Glutamatergic neuron (in vitro differentiated cells): Measurements from ENCODE around the gene KPNA2. TPM values are rescaled to one million over a fixed set of nuclear protein-coding genes. Genes with fewer than 3 reads are reported as not detected.
"Not testable (repeated sequence)": the region's sequence is repeated elsewhere in the genome, so short reads cannot be mapped to it uniquely, and the experiment has no call there.

Experiments
- DNase-seq: peaks from one replicate; pipeline ENCODE4 v3.0.0; 2022
- H3K27ac Mint-ChIP-seq: one replicate; pipeline ENCODE4 v1.8.0; 2020; ENCODE audit warnings: mild to moderate bottlenecking, mixed read lengths, inconsistent platforms; ENCODE audit not compliant: unreplicated experiment
- H3K27me3 Mint-ChIP-seq: one replicate; pipeline ENCODE4 v1.8.0; 2020; ENCODE audit warnings: mild to moderate bottlenecking, moderate library complexity, mixed read lengths, inconsistent platforms; ENCODE audit not compliant: unreplicated experiment
- H3K36me3 Mint-ChIP-seq: one replicate; pipeline ENCODE4 v1.8.0; 2020; ENCODE audit warnings: mild to moderate bottlenecking, mixed read lengths, inconsistent platforms; ENCODE audit not compliant: unreplicated experiment
- H3K4me1 Mint-ChIP-seq: one replicate; pipeline ENCODE4 v1.8.0; 2020; ENCODE audit warnings: mild to moderate bottlenecking, low read depth, mixed read lengths, inconsistent platforms; ENCODE audit not compliant: unreplicated experiment
- H3K4me3 Mint-ChIP-seq: one replicate; pipeline ENCODE4 v1.8.0; 2020; ENCODE audit warnings: mild to moderate bottlenecking, mixed read lengths, inconsistent platforms; ENCODE audit not compliant: unreplicated experiment
- H3K9me3 Mint-ChIP-seq: one replicate; pipeline ENCODE4 v1.8.0; 2020; ENCODE audit warnings: mild to moderate bottlenecking, moderate library complexity, mixed read lengths, inconsistent platforms; ENCODE audit not compliant: unreplicated experiment
- CTCF ChIP-seq: fragments of 200-600 bp; sonication (generic); IDR thresholded peaks from one replicate; pipeline ENCODE4 v1.5.0; 2021; ENCODE audit not compliant: partially characterized antibody, unreplicated experiment
- total RNA-seq: library from RNA; stranded (reverse); fragmentation: NEBNext Ultra II Directional; extraction: Animal tissue kit (Norgen Biotek cat#: 25700); gene quantifications from one replicate; pipeline ENCODE4 v1.2.1, GENCODE V29; 2021; ENCODE audit not compliant: unreplicated experiment

KPNA2 gene
- total RNA-seq, 1 donor from 2014 or later = 223 TPM

GRCh38 chr17:67993998-67994361, 41.6 kb upstream of the KPNA2 start:
- peak overlapping the region; percentile 77 for H3K27ac Mint-ChIP-seq
- H3K4me3 Mint-ChIP-seq = peak overlapping the region; percentile 99
- no peak for DNase-seq

DNA sequence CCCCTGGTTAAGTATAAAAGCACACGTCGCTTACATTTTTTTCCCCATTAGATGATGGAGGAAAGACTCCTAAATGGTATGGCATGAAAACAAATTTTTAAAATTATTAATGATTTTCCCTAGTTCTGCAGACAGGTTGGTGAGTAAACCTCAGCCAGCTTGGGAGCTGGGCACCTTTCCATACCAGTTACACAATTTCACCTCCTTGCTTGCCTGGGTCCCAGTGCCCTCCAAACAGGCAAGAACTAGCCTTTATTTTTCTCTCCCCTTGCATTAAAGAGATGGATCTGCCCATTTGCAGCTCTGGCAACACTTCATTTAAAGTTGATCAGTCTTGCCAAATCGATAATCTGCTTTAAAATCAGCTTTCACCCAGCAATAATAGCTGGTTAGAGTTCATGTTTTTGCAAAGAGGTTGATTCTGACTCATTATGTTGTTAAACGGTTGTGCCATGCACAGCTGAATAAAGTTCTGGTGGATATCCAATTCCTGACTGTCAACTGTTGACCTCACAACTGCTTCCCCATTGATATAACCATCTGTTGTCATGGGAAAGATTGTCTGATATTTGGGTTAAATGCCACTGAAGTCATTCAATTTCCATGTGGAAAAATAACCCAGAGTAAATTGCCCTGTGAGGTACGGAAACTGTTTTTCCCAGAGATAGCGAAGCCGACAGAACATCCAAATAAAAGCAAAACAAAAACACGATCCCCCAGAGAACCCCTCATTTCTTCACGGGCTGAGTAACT, 40.5 kb upstream of the KPNA2 start:
- H3K4me1 Mint-ChIP-seq = peaks cover 16% of the 10 kb centered on the region
- H3K36me3 Mint-ChIP-seq = no peaks in the 10 kb centered on the region
- H3K27ac Mint-ChIP-seq = peak overlapping the region; percentile 77
- H3K27me3 Mint-ChIP-seq = peaks cover 15% of the 10 kb centered on the region
- H3K4me3 Mint-ChIP-seq = peak overlapping the region; percentile 99
- peaks cover 12% of the 10 kb centered on the region for H3K9me3 Mint-ChIP-seq
- DNase-seq = no peak
- TF ChIP-seq CTCF = no peak

More at GRCh38 chr17:67993998-67994361, 41.6 kb upstream of the KPNA2 start:
- peaks cover 12% of the 10 kb centered on the region for H3K9me3 Mint-ChIP-seq
- peaks cover 16% of the 10 kb centered on the region for H3K4me1 Mint-ChIP-seq
- H3K36me3 Mint-ChIP-seq = no peaks in the 10 kb centered on the region
- no peak for TF ChIP-seq CTCF
- H3K27me3 Mint-ChIP-seq = peaks cover 15% of the 10 kb centered on the region

- DNase-seq = peak; percentile 44
- H3K4me1 Mint-ChIP-seq = peaks cover 16% of the 10 kb centered on the region
- H3K27ac Mint-ChIP-seq = no peak overlapping the region
- no peaks in the 10 kb centered on the region for H3K36me3 Mint-ChIP-seq
- H3K27me3 Mint-ChIP-seq = peaks cover 15% of the 10 kb centered on the region
- peaks cover 12% of the 10 kb centered on the region for H3K9me3 Mint-ChIP-seq
- H3K4me3 Mint-ChIP-seq = peak overlapping the region; percentile 99
- no peak for TF ChIP-seq CTCF
Observed at GRCh38 chr17:67995570-67996263, 39.8 kb upstream of the KPNA2 start.

- DNase-seq, H3K36me3 Mint-ChIP-seq: not testable (repeated sequence)
- Mint-ChIP-seq H3K27ac (peak within 1 kb of the TSS; percentile 5), H3K9me3 (peaks cover 12% of the 10 kb centered on the region), H3K4me1 (peaks cover 16% of the 10 kb centered on the region), H3K27me3 (peaks cover 15% of the 10 kb centered on the region), H3K4me3 (peak within 1 kb of the TSS; percentile 99)
Observed at GRCh38 chr17:67996301-67997171, 39.0 kb upstream of the KPNA2 start, which contains the start of gene C17orf58. Gene C17orf58 (minus strand): TSS chr17:67996469. CDS start chr17:67996198, 271 bp downstream.

DNA sequence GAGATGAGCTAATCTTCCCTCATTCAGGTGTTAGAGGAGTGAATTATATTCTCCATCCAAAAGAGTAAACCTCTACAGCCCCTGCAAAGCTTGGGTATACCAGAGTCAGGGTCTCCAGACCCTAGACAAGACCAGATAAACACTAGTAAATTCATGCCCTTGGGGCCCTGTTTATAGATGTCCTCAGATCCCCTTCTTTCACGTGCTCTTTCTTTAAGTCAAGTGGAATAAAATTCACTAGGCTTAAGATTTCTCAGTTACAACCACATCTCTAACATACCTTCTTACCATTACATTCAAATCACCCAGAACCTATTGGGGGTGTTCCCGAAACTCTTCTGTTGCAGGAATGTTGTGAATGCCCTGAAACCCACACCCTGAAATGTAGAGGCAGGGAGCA, 37.1 kb upstream of the KPNA2 start:
- DNase-seq = no peak
- no peaks in the 10 kb centered on the region for H3K36me3 Mint-ChIP-seq
- H3K27ac Mint-ChIP-seq = no peak overlapping the region
- no peak for TF ChIP-seq CTCF
- H3K9me3 Mint-ChIP-seq = peaks cover 7% of the 10 kb centered on the region
- peaks cover 16% of the 10 kb centered on the region for H3K4me1 Mint-ChIP-seq
- H3K4me3 Mint-ChIP-seq = peak overlapping the region; percentile 38
- H3K27me3 Mint-ChIP-seq = peaks cover 11% of the 10 kb centered on the region
